Measurements from ENCODE around the gene RASAL2.

GRCh38 chr1:178102218-178102617, 8.3 kb downstream of the RASAL2 start:
- TF ChIP-seq CTCF (IDR thresholded peaks at IDR 0.05) (no peak), EP300 (IDR thresholded peaks at IDR 0.05) (no peak)

All from suprapubic skin (tissue), 3 donors.